Uterus (tissue), 2 donors: ENCODE data around the gene IL1RAPL2.

Experiments used
- CTCF ChIP-seq, 4 experiments: fragments of 200-600 bp in 2 of 4; fragments of 450-650 bp in 2 of 4; sonication (generic) in 2 of 4; IDR thresholded peaks; one replicate each; pipeline ENCODE4 v1.5.1; 2016 to 2019; ENCODE audit warnings: antibody characterized with exemption in 4 of 4, mild to moderate bottlenecking in 2 of 4, moderate library complexity in 1 of 4
- POLR2A ChIP-seq, 2 donors: fragments of 450-650 bp; IDR thresholded peaks; one replicate each; pipeline ENCODE4 v1.6.1; 2016; ENCODE audit warnings: antibody characterized with exemption in 2 of 2, mild to moderate bottlenecking in 1 of 2, moderate library complexity in 1 of 2

DNA sequence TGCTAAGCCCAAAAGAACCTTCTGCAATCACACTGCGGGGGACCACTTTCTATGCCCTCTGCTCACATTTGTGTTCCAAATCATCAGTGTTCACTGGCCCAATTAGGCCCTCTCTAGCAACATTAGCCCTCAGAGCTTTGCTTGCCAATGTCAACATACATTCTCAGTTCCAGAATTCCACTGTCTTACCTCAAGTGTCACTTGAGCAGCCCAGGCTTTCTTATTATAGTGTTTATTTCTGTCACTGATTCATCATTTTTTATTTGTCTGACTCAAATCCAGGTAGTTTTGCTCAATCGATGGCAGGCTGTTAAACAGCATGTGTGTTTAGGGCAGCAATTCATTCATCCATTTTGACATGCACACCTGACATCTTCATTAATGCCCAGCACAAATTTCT is 363.3 kb downstream of the IL1RAPL2 start:
- TF ChIP-seq POLR2A (IDR thresholded peaks at IDR 0.05): no peak
- TF ChIP-seq CTCF (IDR thresholded peaks at IDR 0.05): no peak
